Activated CD8-positive, alpha-beta memory T cell treated with anti-CD3 and anti-CD28 coated beads, Interleukin-2, amount 50 U/mL, for 4 hours (primary cell): Measurements from ENCODE around the gene UBE2D4.
"Not testable (repeated sequence)": the region's sequence is repeated elsewhere in the genome, so short reads cannot be mapped to it uniquely, and the experiment has no call there.

Experiments
- DNase-seq: peaks from one replicate; pipeline ENCODE4 v3.0.0-alpha.2; 2020

The UBE2D4 gene

DNA sequence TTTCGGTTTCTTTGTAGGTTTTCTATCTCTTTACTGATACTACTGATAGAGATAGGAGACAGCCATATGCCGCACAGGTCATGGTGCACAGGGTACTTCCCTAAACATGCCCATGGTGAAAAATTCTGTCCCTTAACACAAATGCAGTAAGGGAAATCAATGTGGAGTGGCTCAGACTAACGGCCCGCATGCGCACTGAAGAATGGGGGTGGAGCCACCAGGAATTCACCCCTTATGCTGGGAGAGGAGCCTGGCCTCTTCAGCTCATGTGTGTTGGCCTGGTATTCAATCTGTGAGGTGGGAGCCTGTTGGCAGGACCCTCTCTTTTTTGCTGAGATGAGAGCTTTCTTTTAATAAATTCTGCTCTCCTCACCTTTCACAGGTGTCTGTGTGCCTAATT, 11.4 kb upstream of the UBE2D4 start:
- no peak for DNase-seq

- no peak for DNase-seq
These were observed 10.3 kb upstream of the UBE2D4 start for GRCh38 chr7:43915907-43916306.

GRCh38 chr7:43921423-43921822, 4.8 kb upstream of the UBE2D4 start:
- DNase-seq, result no peak

DNA sequence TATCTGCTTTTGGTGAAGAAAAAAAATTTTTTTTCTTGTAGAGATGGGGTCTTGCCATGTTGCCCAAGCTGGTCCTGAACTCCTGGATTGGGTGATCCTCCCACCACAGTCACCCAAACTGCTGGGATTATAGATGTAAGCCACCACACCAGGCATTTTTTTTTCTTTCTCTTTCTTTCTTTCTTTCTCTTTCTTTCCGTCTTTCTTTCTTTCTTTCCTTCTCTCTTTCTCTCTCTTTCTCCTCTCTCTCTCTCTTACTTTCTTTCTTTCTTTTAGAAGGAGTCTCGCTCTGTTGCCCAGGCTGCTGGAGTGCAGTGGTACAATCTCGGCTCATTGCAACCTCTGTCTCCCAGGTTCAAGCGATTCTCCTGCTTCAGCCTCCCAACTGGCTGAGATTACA, 3.5 kb upstream of the UBE2D4 start:
- no peak for DNase-seq

GRCh38 chr7:43926798-43927123, 525 bp downstream of the UBE2D4 start:
- no peak for DNase-seq

GRCh38 chr7:43927810-43928209, 1.6 kb downstream of the UBE2D4 start:
- DNase-seq, result no peak

- DNase-seq, result no peak
These were observed 3.6 kb downstream of the UBE2D4 start for GRCh38 chr7:43929529-43930457.

DNA sequence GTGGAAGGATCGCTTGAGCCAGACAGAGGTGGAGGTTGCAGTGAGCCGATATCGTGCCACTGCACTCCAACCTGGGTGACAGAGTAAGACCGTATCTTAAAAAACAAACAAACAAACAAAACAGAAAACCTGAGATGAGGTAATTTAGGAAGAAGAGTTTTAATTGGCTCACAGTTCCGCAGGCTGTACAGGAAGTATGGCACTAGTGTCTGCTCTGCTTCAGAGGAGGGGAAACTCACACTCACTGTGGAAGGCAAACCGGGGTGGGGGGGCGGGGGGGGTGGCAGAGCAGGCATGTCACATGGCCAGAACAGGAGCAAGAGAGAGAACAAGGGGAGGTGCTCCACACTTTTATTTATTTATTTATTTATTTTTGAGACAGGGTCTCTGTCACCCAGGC, 5.1 kb downstream of the UBE2D4 start:
- DNase-seq, result no peak

GRCh38 chr7:43933902-43934560, 7.8 kb downstream of the UBE2D4 start:
- no peak for DNase-seq

DNA sequence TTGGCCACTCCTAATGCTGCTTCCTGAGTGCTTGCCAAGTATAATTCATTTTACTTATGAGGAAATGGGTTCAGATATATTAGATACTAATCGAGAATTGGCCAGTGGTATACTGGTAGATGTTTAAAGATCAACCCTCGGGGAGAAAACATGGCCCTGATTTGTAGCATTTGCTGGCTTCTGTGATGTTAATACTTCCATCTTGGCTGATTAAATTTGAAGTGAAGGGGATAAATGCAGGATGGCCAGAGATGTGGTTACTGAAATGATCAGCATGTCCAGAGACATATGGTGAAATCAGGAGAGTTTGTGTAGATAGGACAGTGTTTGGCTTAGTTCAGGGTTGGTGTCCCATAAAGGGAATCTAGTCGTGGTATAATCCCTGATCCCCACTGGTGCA, 11.2 kb downstream of the UBE2D4 start:
- no peak for DNase-seq

DNA sequence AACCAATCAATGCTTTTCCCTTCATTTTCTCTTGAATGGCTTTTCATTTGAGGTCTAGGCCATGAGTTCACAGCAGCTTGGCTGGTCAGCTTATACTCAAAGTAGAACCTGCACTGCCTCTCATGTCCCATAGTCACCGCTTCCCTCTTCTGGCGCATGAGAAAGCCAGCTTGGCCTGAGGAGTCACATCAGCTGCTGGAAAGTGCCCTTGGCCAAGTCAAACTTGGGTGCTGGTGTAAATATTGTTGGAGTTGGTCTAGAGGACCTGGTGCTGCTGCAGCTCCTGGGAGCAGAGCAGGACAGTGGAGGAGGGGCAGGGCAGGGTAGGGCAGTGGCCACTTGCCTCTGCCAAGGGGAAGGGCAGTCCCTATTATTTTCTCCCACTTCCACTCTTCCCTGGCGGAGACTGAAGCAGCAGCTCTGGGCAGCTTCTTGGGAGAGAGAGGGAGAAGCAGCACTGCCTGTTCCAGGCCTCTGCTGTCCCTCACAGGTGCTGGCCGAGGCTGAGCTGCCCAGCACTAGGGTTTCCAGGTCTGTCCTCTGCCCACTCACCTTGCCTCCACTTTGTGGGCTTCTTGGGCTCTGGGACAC, 12.8 kb downstream of the UBE2D4 start:
- no peak for DNase-seq

DNA sequence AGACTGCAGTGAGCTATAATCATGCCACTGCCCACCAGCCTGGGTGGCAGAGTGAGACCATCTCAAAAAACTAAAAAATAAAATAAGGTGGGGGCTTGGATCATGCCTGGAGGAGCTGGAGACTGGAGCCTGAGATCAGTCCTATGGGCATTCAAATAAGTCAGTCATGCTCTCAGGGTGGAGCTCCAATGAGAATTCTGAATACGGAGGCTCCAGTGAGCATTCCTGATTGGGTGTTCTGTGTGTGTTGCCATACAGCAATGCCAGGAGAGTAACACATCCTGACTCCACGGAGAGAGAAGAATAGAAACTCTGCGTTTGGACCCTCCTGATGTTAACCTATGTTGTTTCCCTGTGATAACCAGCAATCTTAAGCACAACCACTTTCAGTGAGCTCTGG, 16.0 kb downstream of the UBE2D4 start:
- DNase-seq, result no peak

DNA sequence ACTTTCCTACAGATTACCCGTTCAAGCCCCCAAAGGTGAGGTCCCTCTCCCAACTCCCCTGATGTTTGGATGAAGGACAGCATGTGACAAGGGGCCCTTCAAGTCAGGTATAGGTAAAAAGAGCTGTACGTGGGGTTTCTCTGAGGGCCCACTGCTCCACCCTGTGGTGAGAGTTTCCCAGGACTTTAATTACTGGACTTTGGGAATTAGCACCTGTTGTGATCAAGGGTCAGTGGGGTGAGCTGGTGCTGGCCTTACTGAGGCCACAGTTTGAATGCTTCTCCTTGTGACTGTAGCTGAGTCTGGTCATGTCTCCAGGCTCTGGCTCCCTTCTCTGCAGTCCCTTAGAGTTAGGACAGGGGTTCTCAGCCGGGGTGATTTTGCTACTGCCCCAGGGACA, 16.8 kb downstream of the UBE2D4 start:
- no peak for DNase-seq

DNA sequence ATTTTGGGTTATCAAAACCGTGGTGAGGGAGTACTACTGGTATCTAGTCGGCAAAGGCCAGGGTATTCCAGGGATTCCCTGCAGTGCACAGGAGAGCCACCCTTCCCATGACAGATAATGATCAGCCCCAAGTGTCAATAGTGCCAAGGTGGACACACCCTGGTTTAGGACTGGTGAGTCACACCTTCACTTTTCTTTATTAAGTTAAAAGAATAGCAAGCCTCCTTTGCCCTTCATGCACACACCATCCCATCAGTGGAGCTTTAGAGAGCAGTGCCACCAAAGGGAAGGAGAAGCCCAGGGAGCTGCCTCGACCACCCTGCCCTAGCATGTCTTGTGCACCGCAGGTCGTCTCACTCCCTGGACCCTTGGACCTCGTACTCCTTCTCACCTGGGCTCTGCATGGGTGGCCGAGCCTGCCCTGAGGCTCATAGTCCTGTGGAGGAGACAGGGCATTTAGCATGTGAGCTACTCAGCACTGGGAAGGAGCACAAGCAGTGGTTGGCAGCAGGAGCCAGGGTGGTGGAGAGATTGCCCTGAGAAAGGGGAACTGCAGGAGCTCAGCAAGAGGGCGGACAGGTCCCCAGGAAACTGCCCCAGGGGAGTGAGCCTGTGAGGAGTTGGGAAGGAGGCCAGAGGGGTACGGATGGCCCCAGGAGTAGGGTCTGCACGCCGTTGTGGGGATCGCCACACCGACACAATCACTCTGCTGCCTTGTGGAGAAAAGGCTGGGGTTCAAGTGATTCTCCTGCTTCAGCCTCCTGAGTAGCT, 17.4 kb downstream of the UBE2D4 start:
- no peak for DNase-seq

GRCh38 chr7:43944286-43944685, 18.1 kb downstream of the UBE2D4 start:
- DNase-seq, result no peak

DNA sequence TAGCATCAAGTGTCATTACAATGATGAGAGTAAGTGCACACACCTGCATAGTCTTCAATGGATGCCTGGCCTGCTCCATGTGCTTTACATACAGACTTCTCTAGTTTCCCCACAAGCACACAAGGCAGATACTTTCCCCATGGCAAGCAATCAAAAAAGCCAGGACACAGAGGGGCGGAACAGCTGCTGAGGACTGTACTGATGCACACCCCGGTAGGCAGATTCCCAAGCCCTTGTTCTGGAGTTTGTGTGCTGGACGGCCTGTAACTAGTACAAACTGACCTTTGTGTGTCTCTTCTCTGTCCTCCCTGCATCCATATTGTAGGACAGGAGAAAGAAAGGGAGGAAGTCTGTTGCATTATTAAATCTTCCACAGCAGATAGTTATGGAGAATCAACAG, 25.8 kb downstream of the UBE2D4 start:
- no peak for DNase-seq

- no peak for DNase-seq
These were observed 26.8 kb downstream of the UBE2D4 start for GRCh38 chr7:43953071-43953470.

DNA sequence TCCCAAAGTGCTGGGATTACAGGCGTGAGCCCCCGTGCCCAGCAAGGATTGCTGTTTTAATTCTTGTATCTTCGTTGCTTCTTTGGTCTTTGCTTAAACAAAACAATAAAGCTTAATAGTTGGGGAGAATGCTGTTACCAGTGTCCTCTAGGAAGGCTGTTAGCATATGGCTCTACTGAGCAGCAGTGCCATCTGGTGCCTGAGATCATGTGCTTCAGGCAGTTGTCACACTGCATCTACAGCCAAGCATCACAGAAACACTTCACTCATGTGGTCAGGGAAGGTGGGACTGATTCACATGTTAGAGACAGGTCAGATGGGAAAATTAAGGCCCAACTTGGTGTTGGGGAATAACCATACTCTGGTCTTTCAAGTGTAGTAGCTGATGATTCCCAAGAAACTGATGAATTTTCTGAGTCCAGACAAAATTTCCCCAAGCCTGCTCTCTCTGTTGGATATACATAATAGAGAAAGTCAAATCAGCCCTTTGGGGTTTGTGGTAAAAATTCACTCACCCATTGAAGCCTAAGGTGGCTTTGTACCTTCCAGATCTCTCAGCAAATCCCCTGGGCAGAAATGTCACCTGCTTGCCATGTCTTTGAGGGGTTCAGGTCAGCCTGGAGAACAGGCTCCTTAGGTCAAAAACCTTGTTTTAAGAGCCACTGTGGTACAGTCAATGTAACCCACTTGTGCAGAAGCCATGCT, 28.4 kb downstream of the UBE2D4 start:
- DNase-seq, result no peak

DNA sequence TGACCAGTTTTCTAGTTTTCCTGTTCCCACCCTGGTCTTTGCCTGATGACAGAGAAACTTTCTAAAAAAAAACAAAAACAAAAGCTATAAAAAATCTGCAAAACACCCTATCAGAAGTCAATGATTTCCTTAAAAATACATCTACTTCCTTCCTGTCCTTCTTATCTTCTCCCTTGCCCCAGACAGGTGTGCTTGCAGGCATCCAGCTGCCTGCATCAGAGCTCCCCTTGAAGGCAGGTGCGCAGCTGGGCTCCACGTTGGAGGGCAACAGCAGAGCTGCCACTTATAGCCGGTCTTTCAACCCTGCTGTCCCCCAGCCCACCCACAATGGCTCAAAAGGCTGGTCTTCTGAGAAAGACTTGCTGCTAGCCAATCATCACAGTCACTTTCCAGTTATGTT, 29.8 kb downstream of the UBE2D4 start:
- no peak for DNase-seq

GRCh38 chr7:43960933-43961332, 34.7 kb downstream of the UBE2D4 start:
- DNase-seq, result no peak

DNA sequence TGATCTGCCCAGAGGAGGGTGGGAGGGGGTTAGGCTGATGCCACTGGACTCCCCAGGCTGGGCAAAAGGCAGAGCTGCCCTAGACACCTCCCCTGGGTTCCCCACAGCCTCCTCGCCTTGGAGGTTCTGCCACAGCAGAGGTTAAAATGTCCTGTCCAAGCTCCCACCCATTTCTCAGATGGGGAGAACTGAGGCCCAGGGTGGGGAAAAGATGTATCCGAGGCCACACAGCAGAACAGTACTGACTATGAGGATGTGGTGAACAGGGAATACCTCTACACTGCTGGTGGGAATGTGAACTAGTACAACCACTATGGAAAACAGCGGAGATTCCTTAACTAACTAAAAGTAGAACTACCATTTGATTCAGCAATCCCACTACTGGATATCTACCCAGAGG, 40.2 kb downstream of the UBE2D4 start:
- DNase-seq, result not testable (repeated sequence)

DNA sequence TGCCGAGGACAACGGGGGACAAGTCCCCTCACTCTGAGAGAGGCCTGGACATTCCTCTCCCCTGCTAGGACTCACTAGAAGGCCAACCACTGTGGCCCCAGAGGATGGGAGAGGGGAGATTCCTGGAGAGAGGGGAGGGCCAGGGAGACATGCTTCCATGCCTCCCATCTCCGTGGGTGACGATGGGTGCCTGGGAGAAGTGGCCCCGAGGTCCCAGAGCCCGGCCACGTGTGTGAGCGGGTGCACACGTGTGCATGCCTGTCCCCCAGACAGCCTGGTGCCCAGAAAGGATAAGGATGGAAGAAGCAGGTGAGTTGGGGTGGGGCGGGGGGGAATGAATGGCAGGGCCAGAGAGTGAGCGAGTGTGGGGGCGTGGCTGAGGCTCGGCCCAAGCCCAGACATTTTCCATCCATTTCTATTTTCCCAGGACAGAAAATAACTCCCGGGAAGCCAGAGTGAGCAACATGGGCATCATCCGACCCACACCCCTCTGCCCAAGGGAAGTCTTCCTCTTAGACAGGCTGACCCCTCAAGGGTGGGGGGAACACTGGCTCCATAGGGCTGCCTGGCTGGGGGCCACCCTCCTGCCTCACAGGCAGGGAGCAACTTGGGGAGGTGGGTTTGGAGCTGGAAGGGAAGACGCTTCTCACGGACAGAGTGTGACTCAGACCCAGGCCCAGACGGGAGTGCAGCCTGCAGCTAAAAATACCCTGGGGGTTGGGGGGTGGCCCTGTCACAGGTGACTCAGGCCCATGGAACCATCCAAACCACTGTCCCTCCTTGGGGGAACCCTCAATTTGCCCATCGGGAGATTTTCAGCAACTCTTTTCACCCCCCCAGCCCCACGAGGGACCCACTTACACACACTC, 42.2 kb downstream of the UBE2D4 start:
- DNase-seq, result not testable (repeated sequence)
